OCI-LY3 (cell line): Measurements from ENCODE around the gene NCF4.

Experiments used
- EZH2phosphoT487 ChIP-seq: fragments of 200-600 bp; shearing (Covaris generic); IDR thresholded peaks from 2 replicates; pipeline ENCODE4 v1.6.1; 2018; ENCODE audit warnings: antibody characterized with exemption, mixed run types, low read depth
- TF ChIP-seq, protein P1 (sequence below): fragments of 200-600, 300-600 bp; sonication (generic); IDR thresholded peaks from 2 replicates; pipeline ENCODE4 v1.5.1; 2014; ENCODE audit warnings: antibody characterized with exemption, low read length, low read depth

DNA sequence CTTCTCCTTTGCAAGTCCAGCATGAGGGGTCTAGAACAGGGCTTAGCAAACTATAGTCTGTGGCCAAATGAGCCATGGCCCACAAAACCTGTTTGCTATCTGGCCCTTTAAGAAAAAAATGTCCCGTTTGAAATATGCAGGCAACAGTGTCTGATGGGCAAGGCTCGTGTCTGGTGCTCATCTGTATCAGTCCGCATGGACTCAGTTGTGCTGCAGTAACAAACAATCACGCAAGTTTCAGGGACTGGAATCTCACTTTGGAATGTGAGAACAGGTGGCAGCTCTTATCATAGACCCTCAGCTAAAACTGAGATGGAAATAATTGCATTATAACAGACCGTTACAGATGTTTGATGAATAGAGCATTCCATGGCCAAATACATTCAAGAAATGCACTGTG is 24.9 kb upstream of the NCF4 start:
- TF ChIP-seq, protein P1, sequence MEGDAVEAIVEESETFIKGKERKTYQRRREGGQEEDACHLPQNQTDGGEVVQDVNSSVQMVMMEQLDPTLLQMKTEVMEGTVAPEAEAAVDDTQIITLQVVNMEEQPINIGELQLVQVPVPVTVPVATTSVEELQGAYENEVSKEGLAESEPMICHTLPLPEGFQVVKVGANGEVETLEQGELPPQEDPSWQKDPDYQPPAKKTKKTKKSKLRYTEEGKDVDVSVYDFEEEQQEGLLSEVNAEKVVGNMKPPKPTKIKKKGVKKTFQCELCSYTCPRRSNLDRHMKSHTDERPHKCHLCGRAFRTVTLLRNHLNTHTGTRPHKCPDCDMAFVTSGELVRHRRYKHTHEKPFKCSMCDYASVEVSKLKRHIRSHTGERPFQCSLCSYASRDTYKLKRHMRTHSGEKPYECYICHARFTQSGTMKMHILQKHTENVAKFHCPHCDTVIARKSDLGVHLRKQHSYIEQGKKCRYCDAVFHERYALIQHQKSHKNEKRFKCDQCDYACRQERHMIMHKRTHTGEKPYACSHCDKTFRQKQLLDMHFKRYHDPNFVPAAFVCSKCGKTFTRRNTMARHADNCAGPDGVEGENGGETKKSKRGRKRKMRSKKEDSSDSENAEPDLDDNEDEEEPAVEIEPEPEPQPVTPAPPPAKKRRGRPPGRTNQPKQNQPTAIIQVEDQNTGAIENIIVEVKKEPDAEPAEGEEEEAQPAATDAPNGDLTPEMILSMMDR, result no peak
- TF ChIP-seq EZH2phosphoT487, result no peak
